Transverse colon (tissue), 4 donors: Measurements from ENCODE around the gene CCDC121. TPM values are rescaled to one million over a fixed set of nuclear protein-coding genes. Genes with fewer than 3 reads are reported as not detected.

Source experiments
- DNase-seq: peaks from one replicate; pipeline ENCODE4 v3.0.0-alpha.2; 2019
- H3K27ac ChIP-seq, 4 donors: fragments of 200-600 bp; sonication (generic); 2 replicates each; pipeline ENCODE4 v1.5.1; 2016 to 2018; ENCODE audit warnings: inconsistent platforms in 4 of 4
- H3K27me3 ChIP-seq: fragments of 200-600 bp; sonication (generic); 2 replicates; pipeline ENCODE4 v1.5.1; 2017; ENCODE audit warnings: inconsistent platforms
- H3K36me3 ChIP-seq, 4 donors: fragments of 200-600 bp; sonication (generic); 2 replicates each; pipeline ENCODE4 v1.5.1; 2017 to 2019; ENCODE audit warnings: inconsistent platforms in 4 of 4
- H3K4me1 ChIP-seq, 4 donors: fragments of 200-600 bp; sonication (generic); 2 replicates each; pipeline ENCODE4 v1.5.1; 2017 to 2020; ENCODE audit warnings: inconsistent platforms in 4 of 4
- H3K4me3 ChIP-seq, 4 donors: fragments of 200-600 bp; sonication (generic); 1 replicate in 1 of 4; 2 replicates in 3 of 4; pipeline versions ENCODE4 v1.5.1 to v1.6.1; 2017 to 2019; ENCODE audit warnings: inconsistent platforms in 4 of 4
- H3K9me3 ChIP-seq, 2 donors: fragments of 200-600 bp; sonication (generic); 2 replicates each; pipeline ENCODE4 v1.5.1; 2017 to 2019; ENCODE audit warnings: inconsistent platforms in 2 of 2
- CTCF ChIP-seq, 5 experiments: fragments of 200-600 bp in 3 of 5; fragments of 450-650 bp in 2 of 5; sonication (generic) in 3 of 5; IDR thresholded peaks; 1 replicate in 2 of 5; 2 replicates in 3 of 5; pipeline ENCODE4 v1.5.1; 2016 to 2017; ENCODE audit warnings: antibody characterized with exemption in 5 of 5, inconsistent platforms in 3 of 5, mild to moderate bottlenecking in 2 of 5, moderate library complexity in 1 of 5
- EP300 ChIP-seq: sonication (generic); formaldehyde crosslinking; IDR thresholded peaks from one replicate; pipeline ENCODE4 v1.6.1; 2017; ENCODE audit warnings: antibody characterized with exemption, low read depth
- POLR2A ChIP-seq: fragments of 450-650 bp; IDR thresholded peaks from one replicate; pipeline ENCODE4 v1.6.1; 2016; ENCODE audit warnings: antibody characterized with exemption, mild to moderate bottlenecking, moderate library complexity
- POLR2AphosphoS5 ChIP-seq, 3 donors: sonication (generic); formaldehyde crosslinking; IDR thresholded peaks; one replicate each; pipeline ENCODE4 v1.6.1; 2016; ENCODE audit warnings: antibody characterized with exemption in 3 of 3
- WGBS, 2 donors: methylation state at CpG; one replicate each; pipeline ENCODE4 v1.1.5; 2018; ENCODE audit warnings: low coverage in 1 of 2; 5-methylcytosine and 5-hydroxymethylcytosine counted together
- in situ Hi-C, 4 donors: fragments of 200-750 bp; cut with MboI; loops; one replicate each; pipeline versions ENCODE4 v1.15.0 to v1.15.1; 2017; ENCODE audit warnings: low sequenced_read_pairs in 3 of 4, low pct_ligation_motif_present in 1 of 4, low pct_unique_long_range_greater_than_20kb in 1 of 4
- intact Hi-C: fragments of 100-400 bp; cut with DNase I; formaldehyde crosslinking; loops from one replicate; pipeline ENCODE4 v1.15.1; 2023; ENCODE audit warnings: low total_unique reads
- total RNA-seq, 4 donors: library from RNA; depleted of rRNA; stranded (reverse); fragments of >200 nt; gene quantifications; one replicate each; pipeline ENCODE4 v1.1.0, GENCODE V29; 2016

CCDC121 gene
- total RNA-seq, 4 donors from 2014 or later, result 0.80 to 4.3 (median 3.8) TPM; not detected in 1

DNA sequence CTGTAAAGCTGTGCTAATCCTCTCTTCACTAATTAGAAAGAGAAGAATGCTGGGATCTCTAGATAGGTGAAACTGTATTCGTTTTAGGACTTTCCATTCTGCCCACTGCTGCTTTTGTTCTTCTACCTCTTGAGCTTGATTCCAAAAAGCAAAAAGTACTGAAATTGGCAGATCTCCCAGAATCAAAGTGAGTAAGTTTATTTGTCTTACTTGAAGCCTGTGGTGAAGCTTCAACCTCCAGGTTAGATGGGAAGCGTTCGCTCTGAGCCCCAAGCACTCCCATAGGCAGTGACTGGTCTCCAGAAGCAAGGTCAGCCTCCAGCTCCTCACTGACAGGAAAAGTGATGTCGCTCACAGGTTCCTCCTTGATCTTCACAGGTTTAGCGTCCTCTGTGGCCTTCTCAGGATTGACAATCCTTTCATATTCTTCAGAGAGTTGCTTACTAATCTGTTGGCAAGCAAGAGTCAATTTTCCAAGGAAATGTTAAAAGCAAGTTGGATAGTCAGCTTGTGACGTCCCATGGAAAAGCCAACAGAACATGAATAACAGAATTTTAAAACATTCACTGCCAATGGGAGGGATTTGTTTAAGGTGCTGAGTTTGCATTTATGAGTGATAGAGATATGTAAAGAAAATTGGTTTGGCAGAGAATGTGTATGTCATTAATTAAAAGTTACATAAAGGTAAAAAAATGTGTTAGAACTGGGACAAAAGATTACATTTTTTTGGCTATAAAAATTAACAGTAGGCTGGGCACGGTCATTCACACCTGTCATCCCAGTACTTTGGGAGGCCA is 26.5 kb upstream of the CCDC121 start:
- 94 to 96% methylated on average over 5 to 7 of the region's 7 CpGs for WGBS, 2 donors
- Histone ChIP-seq H3K4me1 (no peaks in the 10 kb centered on the region), H3K4me3 (no peak overlapping the region), H3K27ac (no peak overlapping the region), H3K27me3 (no peaks in the 10 kb centered on the region), H3K9me3 (no peaks in the 10 kb centered on the region), H3K36me3 (peaks cover 0 to 59% (median 25%) of the 10 kb centered on the region in 4 donors)
- TF ChIP-seq CTCF (IDR thresholded peaks at IDR 0.05) (no peak), POLR2A (no peak), EP300 (no peak), POLR2AphosphoS5 (IDR thresholded peaks at IDR 0.05) (no peak)
- intact Hi-C loops (no loop called here), in situ Hi-C loops (no loop called here)
- DNase-seq, result no peak

DNA sequence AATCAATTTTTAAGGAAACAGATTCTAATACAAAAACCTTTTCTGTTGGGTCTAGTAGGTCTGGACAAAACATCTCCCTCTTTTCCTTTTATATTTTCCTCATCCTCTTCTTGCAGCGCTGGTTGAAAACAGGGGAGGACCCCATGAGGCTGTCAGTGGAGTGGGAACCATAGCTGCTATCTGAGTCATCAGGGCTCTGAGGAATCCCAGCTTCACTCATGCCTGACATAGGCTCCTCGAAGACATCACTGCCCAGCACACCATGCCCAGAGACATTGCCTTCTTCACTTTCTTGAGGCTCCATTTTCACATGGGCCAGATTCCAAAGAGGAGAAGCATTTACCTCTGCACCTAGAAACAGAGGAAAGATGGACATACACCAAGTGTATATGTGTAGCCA is 24.6 kb upstream of the CCDC121 start:
- intact Hi-C loops, result no loop called here
- no peaks in the 10 kb centered on the region for H3K4me1 ChIP-seq
- H3K36me3 ChIP-seq, result peaks cover 0 to 63% (median 30%) of the 10 kb centered on the region in 4 donors
- in situ Hi-C loops, result no loop called here
- no peaks in the 10 kb centered on the region for H3K27me3 ChIP-seq
- H3K27ac ChIP-seq, result no peak overlapping the region
- H3K9me3 ChIP-seq, result no peaks in the 10 kb centered on the region
- 74 to 90% methylated on average over 2 of the region's 2 CpGs for WGBS, 2 donors
- DNase-seq, result no peak
- H3K4me3 ChIP-seq, result no peak overlapping the region
- TF ChIP-seq POLR2A (no peak), CTCF (IDR thresholded peaks at IDR 0.05) (no peak), POLR2AphosphoS5 (IDR thresholded peaks at IDR 0.05) (no peak), EP300 (no peak)

GRCh38 chr2:27652790-27653189 is 24.0 kb upstream of the CCDC121 start:
- no peak overlapping the region for H3K4me3 ChIP-seq
- H3K4me1 ChIP-seq, result no peaks in the 10 kb centered on the region
- H3K36me3 ChIP-seq, result peaks cover 0 to 66% (median 32%) of the 10 kb centered on the region in 4 donors
- intact Hi-C loops (no loop called here), in situ Hi-C loops (no loop called here)
- no peak overlapping the region for H3K27ac ChIP-seq
- WGBS, 2 donors, result 82 to 100% methylated on average over 1 of the region's 1 CpG
- no peak for DNase-seq
- no peaks in the 10 kb centered on the region for H3K27me3 ChIP-seq
- H3K9me3 ChIP-seq, result no peaks in the 10 kb centered on the region
- TF ChIP-seq EP300 (no peak), POLR2AphosphoS5 (IDR thresholded peaks at IDR 0.05) (no peak), POLR2A (no peak), CTCF (IDR thresholded peaks at IDR 0.05) (no peak)

GRCh38 chr2:27652341-27652740 is 23.5 kb upstream of the CCDC121 start:
- H3K9me3 ChIP-seq, result no peaks in the 10 kb centered on the region
- no peak for TF ChIP-seq POLR2A
- no peak for TF ChIP-seq POLR2AphosphoS5 (IDR thresholded peaks at IDR 0.05)
- no peak for TF ChIP-seq CTCF (IDR thresholded peaks at IDR 0.05)
- no peaks in the 10 kb centered on the region for H3K27me3 ChIP-seq
- H3K36me3 ChIP-seq, result peaks cover 0 to 70% (median 34%) of the 10 kb centered on the region in 4 donors
- in situ Hi-C loops (no loop called here), intact Hi-C loops (no loop called here)
- no peak overlapping the region for H3K4me3 ChIP-seq
- H3K27ac ChIP-seq, result no peak overlapping the region
- no peak for DNase-seq
- H3K4me1 ChIP-seq, result no peaks in the 10 kb centered on the region
